Ovary (tissue), 9 donors: ENCODE results near the gene RNF145. TPM values are rescaled to one million over a fixed set of nuclear protein-coding genes. Genes with fewer than 3 reads are reported as not detected.
"Not testable (repeated sequence)": the region's sequence is repeated elsewhere in the genome, so short reads cannot be mapped to it uniquely, and the experiment has no call there.

Source experiments
- DNase-seq, 5 donors: peaks; one replicate each; pipeline ENCODE4 v3.0.0-alpha.2; 2019 to 2020
- H3K27ac ChIP-seq, 2 donors: fragments of 200-600 bp; one replicate each; pipeline versions ENCODE4 v1.5.1 to v1.8.0; 2019 to 2022
- H3K27me3 ChIP-seq: fragments of 200-600 bp; one replicate; pipeline ENCODE4 v1.8.0; 2022
- H3K36me3 ChIP-seq: fragments of 200-600 bp; sonication (generic); one replicate; pipeline ENCODE4 v1.5.1; 2019
- H3K4me1 ChIP-seq: one replicate; pipeline ENCODE4 v1.8.1; 2013; ENCODE audit warnings: mild to moderate bottlenecking, moderate library complexity; ENCODE audit not compliant: insufficient read depth
- H3K4me3 ChIP-seq: fragments of 200-600 bp; sonication (generic); one replicate; pipeline ENCODE4 v1.5.1; 2017
- H3K9me3 ChIP-seq, 2 donors: fragments of 200-600 bp in 1 of 2; sonication (generic) in 1 of 2; one replicate each; pipeline versions ENCODE4 v1.5.1 to v1.8.1; 2013 to 2019; ENCODE audit warnings: mild to moderate bottlenecking in 1 of 2, moderate library complexity in 1 of 2
- EP300 ChIP-seq: sonication (generic); formaldehyde crosslinking; IDR thresholded peaks from one replicate; pipeline ENCODE4 v1.6.1; 2017; ENCODE audit warnings: antibody characterized with exemption
- POLR2A ChIP-seq: fragments of 450-650 bp; IDR thresholded peaks from one replicate; pipeline ENCODE4 v1.6.1; 2017; ENCODE audit warnings: antibody characterized with exemption, mild to moderate bottlenecking, moderate library complexity
- WGBS, 3 donors: extraction: QIAGEN DNeasy Blood & Tissue Kit in 1 of 3; methylation state at CpG; one replicate each; pipeline versions ENCODE4 v1.1.5 to v1.1.7; 2013 to 2017; 5-methylcytosine and 5-hydroxymethylcytosine counted together
- intact Hi-C, 4 donors: fragments of 100-400 bp; cut with DNase I; formaldehyde crosslinking; loops; one replicate each; pipeline versions ENCODE4 v1.11.0 to v1.15.1; 2022 to 2023
- polyA plus RNA-seq, 2 donors: library from polyadenylated mRNA; stranded (reverse); fragments of 200-250 nt in 1 of 2; fragments of 350-450 nt in 1 of 2; fragmentation: Illumina TruSeq in 1 of 2; extraction: RNeasy Lipid Tissue Mini Kit (QIAGEN cat#74804) in 1 of 2; gene quantifications; one replicate each; pipeline ENCODE4 v1.2.3, GENCODE V29; 2013 to 2014
- total RNA-seq, 7 donors: library from RNA; depleted of rRNA in 2 of 7; stranded (reverse); fragments of >200 nt in 2 of 7; fragmentation: NEBNext Ultra II Directional in 3 of 7; extraction: Animal tissue kit (Norgen Biotek cat#: 25700) in 3 of 7; gene quantifications; one replicate each; pipeline versions ENCODE4 v1.1.0 to v1.2.4, GENCODE V29; 2016 to 2023
- TF ChIP-seq, protein P1 (sequence below), 3 donors: fragments of 450-650 bp in 2 of 3; fragments of 200-600 bp in 1 of 3; IDR thresholded peaks; one replicate each; pipeline versions ENCODE4 v1.5.1 to v1.8.0; 2016 to 2022; ENCODE audit warnings: antibody characterized with exemption in 3 of 3, mild to moderate bottlenecking in 1 of 3
- donor health status: DM: no; HTN: no; CAD: no; lungs with moderate emphysema.
- donor health status: DM: no; HTN: no; CAD: no.
- donor health status: Bipolar disorder and iron deficiency.
- donor health status: DM: yes; HTN: yes; CAD: no.
- donor health status: DM: no; HTN: no; CAD: no.
- donor health status: DM: yes; HTN: yes; CAD: no.

Gene RNF145
- total and polyA plus RNA-seq, 9 donors: 39.0 to 66.4 (median 53.4) TPM

DNA sequence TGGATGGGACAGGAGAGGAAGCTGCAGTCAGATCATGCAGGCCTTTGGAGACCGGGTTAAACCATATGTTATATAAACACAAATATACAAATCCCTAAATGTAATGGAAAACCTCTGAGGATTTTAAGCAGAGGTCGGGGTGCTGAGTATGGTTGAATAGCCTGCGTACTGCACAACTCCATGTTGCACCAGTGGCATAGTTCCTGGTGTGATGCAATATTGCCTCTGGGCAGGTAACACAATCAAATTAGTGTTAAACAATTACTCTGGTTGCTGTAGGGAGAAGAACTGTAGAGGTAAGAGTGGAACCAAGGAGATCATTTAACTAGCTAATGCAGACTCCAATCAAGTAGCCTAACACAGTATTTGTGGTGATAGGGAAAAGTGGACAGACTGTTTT lies 21.3 kb upstream of the RNF145 start:
- DNase-seq: no peak
- TF ChIP-seq, protein P1, sequence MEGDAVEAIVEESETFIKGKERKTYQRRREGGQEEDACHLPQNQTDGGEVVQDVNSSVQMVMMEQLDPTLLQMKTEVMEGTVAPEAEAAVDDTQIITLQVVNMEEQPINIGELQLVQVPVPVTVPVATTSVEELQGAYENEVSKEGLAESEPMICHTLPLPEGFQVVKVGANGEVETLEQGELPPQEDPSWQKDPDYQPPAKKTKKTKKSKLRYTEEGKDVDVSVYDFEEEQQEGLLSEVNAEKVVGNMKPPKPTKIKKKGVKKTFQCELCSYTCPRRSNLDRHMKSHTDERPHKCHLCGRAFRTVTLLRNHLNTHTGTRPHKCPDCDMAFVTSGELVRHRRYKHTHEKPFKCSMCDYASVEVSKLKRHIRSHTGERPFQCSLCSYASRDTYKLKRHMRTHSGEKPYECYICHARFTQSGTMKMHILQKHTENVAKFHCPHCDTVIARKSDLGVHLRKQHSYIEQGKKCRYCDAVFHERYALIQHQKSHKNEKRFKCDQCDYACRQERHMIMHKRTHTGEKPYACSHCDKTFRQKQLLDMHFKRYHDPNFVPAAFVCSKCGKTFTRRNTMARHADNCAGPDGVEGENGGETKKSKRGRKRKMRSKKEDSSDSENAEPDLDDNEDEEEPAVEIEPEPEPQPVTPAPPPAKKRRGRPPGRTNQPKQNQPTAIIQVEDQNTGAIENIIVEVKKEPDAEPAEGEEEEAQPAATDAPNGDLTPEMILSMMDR (IDR thresholded peaks at IDR 0.05): no peak
- TF ChIP-seq EP300 (no peak), POLR2A (no peak)
- no peak overlapping the region for H3K27ac ChIP-seq
- intact Hi-C loops: no loop called here
- H3K9me3 ChIP-seq: no peaks in the 10 kb centered on the region
- no peak overlapping the region for H3K4me3 ChIP-seq
- WGBS, 3 donors: 77 to 93% (median 82%) methylated on average over 3 of the region's 3 CpGs
- H3K27me3 ChIP-seq: no peaks in the 10 kb centered on the region
- H3K4me1 ChIP-seq: no peaks in the 10 kb centered on the region
- no peaks in the 10 kb centered on the region for H3K36me3 ChIP-seq

DNA sequence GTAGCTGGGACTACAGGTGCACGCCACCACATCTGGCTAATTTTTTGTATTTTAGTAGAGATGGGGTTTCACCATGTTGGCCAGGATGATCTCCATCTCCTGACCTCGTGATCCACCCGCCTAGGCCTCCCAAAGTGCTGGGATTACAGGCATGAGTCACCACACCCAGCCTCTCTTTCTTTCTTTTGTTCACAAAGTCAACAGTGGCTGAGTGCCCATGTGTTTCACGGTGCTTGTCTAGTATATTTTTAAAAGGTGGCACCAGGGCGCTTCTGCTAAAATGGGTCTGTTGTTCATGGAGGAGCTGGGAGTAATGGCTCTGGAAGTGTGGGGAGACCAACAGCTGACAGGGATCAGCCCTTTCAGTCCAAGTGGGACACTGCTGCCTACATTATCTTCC lies 18.7 kb upstream of the RNF145 start:
- H3K27me3 ChIP-seq, DNase-seq, H3K4me1 ChIP-seq, H3K27ac ChIP-seq, intact Hi-C loops, H3K4me3 ChIP-seq, H3K36me3 ChIP-seq, H3K9me3 ChIP-seq: not testable (repeated sequence)
- WGBS, 3 donors: 86 to 89% (median 87%) methylated on average over 5 of the region's 5 CpGs

DNA sequence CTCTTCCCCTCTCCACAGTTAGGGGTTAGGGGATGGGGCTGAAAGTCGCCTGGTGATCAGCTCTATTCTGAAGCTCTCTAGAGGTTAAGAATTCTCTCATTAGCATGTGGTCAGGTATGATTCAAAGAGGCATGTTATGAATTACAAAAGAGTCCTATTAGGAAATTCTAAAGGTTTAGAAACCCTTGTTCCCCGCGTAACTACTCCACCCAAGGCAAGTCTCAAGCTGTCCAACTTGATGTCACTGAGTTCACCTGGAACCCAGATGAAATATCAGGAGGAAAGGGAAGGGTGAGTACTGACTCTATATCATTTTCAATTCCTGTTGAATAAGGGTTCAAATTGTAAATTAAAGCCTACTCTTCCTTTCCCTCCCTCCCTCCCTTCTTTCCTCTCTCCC lies 18.1 kb upstream of the RNF145 start:
- 78 to 85% (median 82%) methylated on average over 3 of the region's 3 CpGs for WGBS, 3 donors
- no peaks in the 10 kb centered on the region for H3K36me3 ChIP-seq
- intact Hi-C loops: no loop called here
- no peaks in the 10 kb centered on the region for H3K9me3 ChIP-seq
- H3K4me1 ChIP-seq: no peaks in the 10 kb centered on the region
- H3K27me3 ChIP-seq: no peaks in the 10 kb centered on the region
- no peak for DNase-seq
- no peak overlapping the region for H3K27ac ChIP-seq
- no peak overlapping the region for H3K4me3 ChIP-seq
- TF ChIP-seq EP300: no peak

DNA sequence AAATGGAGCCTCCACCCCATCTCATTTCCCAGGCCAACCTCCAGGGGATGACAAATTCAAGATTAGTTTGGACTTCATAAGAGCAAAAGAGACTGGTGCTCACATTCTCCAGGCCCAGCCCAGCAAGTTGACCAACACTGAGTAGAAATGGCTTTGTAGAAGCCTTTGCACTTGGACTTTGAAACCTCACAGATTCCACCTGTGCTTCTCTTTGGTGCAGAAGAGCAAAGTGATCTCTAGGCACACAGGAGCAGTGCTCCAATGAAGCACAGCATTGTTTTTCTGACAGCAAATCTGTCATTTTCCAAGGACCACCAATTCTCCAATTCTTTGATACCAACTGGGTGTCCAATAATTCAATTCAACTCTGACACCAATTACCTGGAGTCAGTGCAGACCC lies 17.1 kb upstream of the RNF145 start:
- H3K27ac ChIP-seq: no peak overlapping the region
- intact Hi-C loops: no loop called here
- H3K4me1 ChIP-seq: no peaks in the 10 kb centered on the region
- no peaks in the 10 kb centered on the region for H3K9me3 ChIP-seq
- H3K27me3 ChIP-seq: no peaks in the 10 kb centered on the region
- H3K36me3 ChIP-seq: no peaks in the 10 kb centered on the region
- H3K4me3 ChIP-seq: no peak overlapping the region
- TF ChIP-seq EP300 (no peak), POLR2A (no peak)
- TF ChIP-seq, protein P1 (IDR thresholded peaks at IDR 0.05): no peak
- no peak for DNase-seq

DNA sequence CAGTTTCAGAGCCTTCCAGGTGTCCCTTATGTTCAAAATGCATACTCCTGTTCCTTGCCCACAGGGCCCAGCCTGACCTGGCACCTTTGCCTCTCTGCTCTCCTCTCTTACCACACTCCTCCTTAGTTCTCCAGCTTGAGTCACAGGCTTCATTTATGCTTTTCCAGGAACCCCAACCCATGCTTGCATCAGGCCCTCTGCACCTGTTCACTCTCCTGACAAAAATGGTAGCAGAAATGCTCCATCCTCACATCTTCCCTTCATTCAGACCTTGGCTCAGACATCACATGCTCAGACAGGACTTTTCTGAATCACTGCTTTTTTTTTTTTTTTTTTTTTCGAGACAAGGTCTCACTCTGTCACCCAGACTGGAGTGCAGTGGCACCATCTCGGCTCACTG lies 15.1 kb upstream of the RNF145 start:
- Histone ChIP-seq H3K36me3 (no peaks in the 10 kb centered on the region), H3K27ac (no peak overlapping the region), H3K27me3 (no peaks in the 10 kb centered on the region), H3K4me3 (no peak overlapping the region), H3K9me3 (no peaks in the 10 kb centered on the region), H3K4me1 (no peaks in the 10 kb centered on the region)
- intact Hi-C loops: no loop called here
- 63 to 79% (median 78%) methylated on average over 2 of the region's 2 CpGs for WGBS, 3 donors
- DNase-seq: no peak
- TF ChIP-seq POLR2A (no peak), EP300 (no peak)
- TF ChIP-seq, protein P1 (IDR thresholded peaks at IDR 0.05): no peak

DNA sequence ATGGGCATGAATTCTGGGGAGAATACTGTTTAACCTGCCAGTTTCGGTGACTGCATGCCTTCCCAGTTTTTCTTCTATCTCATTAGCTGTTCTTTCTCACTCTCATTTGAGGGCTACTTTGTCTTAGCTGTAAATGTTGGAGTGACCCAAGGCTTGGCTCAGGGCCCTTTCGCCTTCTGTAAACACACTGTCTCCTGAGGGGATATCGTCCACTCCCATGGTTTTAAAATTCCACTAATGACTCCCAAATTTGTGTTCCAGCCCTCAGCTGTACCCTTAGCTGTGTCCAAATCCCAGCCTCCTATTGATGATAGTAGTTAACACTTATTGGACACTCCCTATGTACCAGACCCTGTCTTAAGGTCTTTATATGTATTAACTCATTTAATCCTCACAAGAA lies 14.1 kb upstream of the RNF145 start:
- no peak for TF ChIP-seq POLR2A
- TF ChIP-seq, protein P1 (IDR thresholded peaks at IDR 0.05): no peak
- TF ChIP-seq EP300: no peak

More for the DNA sequence above, 14.1 kb upstream of the RNF145 start:
- Histone ChIP-seq H3K9me3 (no peaks in the 10 kb centered on the region), H3K27ac (no peak overlapping the region), H3K4me1 (no peaks in the 10 kb centered on the region), H3K27me3 (no peaks in the 10 kb centered on the region), H3K36me3 (no peaks in the 10 kb centered on the region), H3K4me3 (no peak overlapping the region)
- no peak for DNase-seq
- intact Hi-C loops: no loop called here
- 56 to 69% (median 62%) methylated on average over 3 of the region's 3 CpGs for WGBS, 3 donors
